Measurements from ENCODE around the gene CDH10. TPM values are rescaled to one million over a fixed set of nuclear protein-coding genes. Genes with fewer than 3 reads are reported as not detected.

The CDH10 gene
- polyA plus RNA-seq, 1 donor from 2014 or later: 5.3 TPM

GRCh38 chr5:24606971-24607370 is 37.8 kb downstream of the CDH10 start:
- no peak overlapping the region for H3K4me2 ChIP-seq (ENCODE audit: low read length)
- no peak overlapping the region for H2AFZ ChIP-seq (ENCODE audit: low read depth, low read length)
- H4K20me1 ChIP-seq (ENCODE audit: insufficient read depth): no peaks in the 10 kb centered on the region
- no peak overlapping the region for H3K9ac ChIP-seq (ENCODE audit: low read length)
- no peaks in the 10 kb centered on the region for H3K36me3 ChIP-seq (ENCODE audit: insufficient read depth, low read length)
- TF ChIP-seq REST (IDR thresholded peaks at IDR 0.05; ENCODE audit: borderline replicate concordance): no peak
- TF ChIP-seq TAF1 (IDR thresholded peaks at IDR 0.05; ENCODE audit: low read depth): no peak
- no peaks in the 10 kb centered on the region for H3K9me3 ChIP-seq (ENCODE audit: low read length)
- no peaks in the 10 kb centered on the region for H3F3A ChIP-seq (ENCODE audit: insufficient read depth, low read length, poor library complexity, severe bottlenecking)
- H3K79me2 ChIP-seq (replicated peaks; ENCODE audit: insufficient read depth, low read length): peaks cover 5% of the 10 kb centered on the region
- no peak overlapping the region for H3K4me3 ChIP-seq (ENCODE audit: low read length)
- no peaks in the 10 kb centered on the region for H3K27me3 ChIP-seq (ENCODE audit: insufficient read depth, low read depth, low read length)
- no peak overlapping the region for H3K27ac ChIP-seq (ENCODE audit: low read length)
- H3K9me2 ChIP-seq (ENCODE audit: insufficient read depth, low read length): no peaks in the 10 kb centered on the region

- Histone ChIP-seq H2AFZ (ENCODE audit: low read depth, low read length) (no peak overlapping the region), H3K9me2 (ENCODE audit: insufficient read depth, low read length) (no peaks in the 10 kb centered on the region), H3K9ac (ENCODE audit: low read length) (no peak overlapping the region), H3F3A (ENCODE audit: insufficient read depth, low read length, poor library complexity, severe bottlenecking) (no peaks in the 10 kb centered on the region), H3K4me3 (ENCODE audit: low read length) (no peak overlapping the region), H3K27me3 (ENCODE audit: insufficient read depth, low read depth, low read length) (no peaks in the 10 kb centered on the region), H3K36me3 (ENCODE audit: insufficient read depth, low read length) (no peaks in the 10 kb centered on the region), H4K20me1 (ENCODE audit: insufficient read depth) (no peaks in the 10 kb centered on the region), H3K27ac (ENCODE audit: low read length) (no peak overlapping the region), H3K9me3 (ENCODE audit: low read length) (no peaks in the 10 kb centered on the region), H3K79me2 (replicated peaks; ENCODE audit: insufficient read depth, low read length) (peaks cover 15% of the 10 kb centered on the region), H3K4me2 (ENCODE audit: low read length) (no peak overlapping the region)
- TF ChIP-seq EP300 (conservative IDR thresholded peaks at IDR 0.05; ENCODE audit: poor library complexity, severe bottlenecking) (no peak), MXI1 (conservative IDR thresholded peaks at IDR 0.05; ENCODE audit: poor library complexity, severe bottlenecking) (no peak), CTCF (IDR thresholded peaks at IDR 0.05; ENCODE audit: poor library complexity, severe bottlenecking) (no peak), EZH2 (IDR thresholded peaks at IDR 0.05; ENCODE audit: borderline replicate concordance, insufficient read depth, low read length, poor library complexity, severe bottlenecking) (no peak), POLR2AphosphoS5 (IDR thresholded peaks at IDR 0.05) (no peak), REST (IDR thresholded peaks at IDR 0.05; ENCODE audit: borderline replicate concordance) (no peak), SMC3 (conservative IDR thresholded peaks at IDR 0.05; ENCODE audit: poor library complexity) (no peak), TAF1 (IDR thresholded peaks at IDR 0.05; ENCODE audit: low read depth) (no peak), RAD21 (conservative IDR thresholded peaks at IDR 0.05) (no peak)
Measured at GRCh38 chr5:24602188-24602587, 42.6 kb downstream of the CDH10 start.

Data from neural cell (in vitro differentiated cells).